OCI-LY7 (cell line): Measurements from ENCODE around the gene C22orf23. TPM values are rescaled to one million over a fixed set of nuclear protein-coding genes. Genes with fewer than 3 reads are reported as not detected.

ENCODE experiments used
- BruUV-seq: library from RNA; stranded (reverse); fragments of 400-500 nt; replicated peaks from 2 replicates; lab custom pipeline; 2021; lab: Mats Ljungman, UMichigan
- CTCF ChIA-PET: fragments of 300-600 bp; sonication (Branson Sonifier 250); formaldehyde crosslinking; loops from one replicate; lab custom pipeline; 2022; ENCODE audit warnings: antibody characterized with exemption; ENCODE audit not compliant: unreplicated experiment; lab: Charles Lee
- POLR2A ChIA-PET: fragments of 300-600 bp; sonication (Branson Sonifier 250); formaldehyde crosslinking; loops from one replicate; lab custom pipeline; 2022; ENCODE audit warnings: antibody characterized with exemption; lab: Charles Lee
- DNase-seq: peaks from one replicate; pipeline ENCODE4 v3.0.0-alpha.2; 2015; ENCODE audit warnings: low spot score
- H2AFZ ChIP-seq: fragments of 200-600 bp; sonication (generic), shearing (Covaris generic); 2 replicates; pipeline ENCODE4 v1.6.1; 2014; ENCODE audit warnings: mild to moderate bottlenecking, antibody characterized with exemption, low read length, moderate library complexity
- H3K27ac ChIP-seq: fragments of 200-600 bp; sonication (generic); 2 replicates; pipeline ENCODE4 v1.5.1; 2014; ENCODE audit warnings: mixed run types, low read depth, mild to moderate bottlenecking, moderate library complexity, low read length, inconsistent platforms; ENCODE audit not compliant: poor library complexity, severe bottlenecking
- H3K36me3 ChIP-seq: fragments of 200-600 bp; sonication (generic); 2 replicates; pipeline ENCODE4 v1.6.1; 2014; ENCODE audit warnings: mild to moderate bottlenecking, antibody characterized with exemption, low read length, moderate library complexity, mixed read lengths; ENCODE audit not compliant: insufficient read depth
- H3K4me1 ChIP-seq: fragments of 200-600 bp; sonication (generic); 2 replicates; pipeline ENCODE4 v1.5.1; 2014; ENCODE audit warnings: mild to moderate bottlenecking, low read length; ENCODE audit not compliant: insufficient read depth, poor library complexity, severe bottlenecking
- H3K4me2 ChIP-seq: fragments of 200-600 bp; sonication (generic); 2 replicates; pipeline ENCODE4 v1.6.1; 2014; ENCODE audit warnings: mild to moderate bottlenecking, low read length
- H3K4me3 ChIP-seq: fragments of 200-600 bp; sonication (generic); 2 replicates; pipeline ENCODE4 v1.5.1; 2014; ENCODE audit warnings: mild to moderate bottlenecking, low read depth, low read length; ENCODE audit not compliant: poor library complexity, severe bottlenecking
- H3K79me2 ChIP-seq: fragments of 200-600 bp; sonication (generic); 2 replicates; pipeline ENCODE4 v1.6.1; 2016; ENCODE audit warnings: low read depth, mild to moderate bottlenecking, low read length, moderate library complexity, mixed read lengths; ENCODE audit not compliant: insufficient read depth
- H3K9me2 ChIP-seq: fragments of 200-600 bp; sonication (generic); 2 replicates; pipeline ENCODE4 v1.6.1; 2016; ENCODE audit warnings: mild to moderate bottlenecking, low read length, mixed read lengths; ENCODE audit not compliant: insufficient read depth
- H3K9me3 ChIP-seq: fragments of 200-600 bp; sonication (generic); 2 replicates; pipeline ENCODE4 v1.6.1; 2014; ENCODE audit warnings: mild to moderate bottlenecking, mixed run types, low read length, mixed read lengths
- H4K20me1 ChIP-seq: fragments of 200-600 bp; sonication (generic); 2 replicates; pipeline ENCODE4 v1.6.1; 2014; ENCODE audit warnings: mild to moderate bottlenecking, antibody characterized with exemption, low read length, moderate library complexity, mixed read lengths; ENCODE audit not compliant: insufficient read depth
- EZH2phosphoT487 ChIP-seq: fragments of 200-600 bp; sonication (generic); IDR thresholded peaks from 2 replicates; pipeline ENCODE4 v1.6.1; 2018; ENCODE audit warnings: low read depth, borderline replicate concordance, mild to moderate bottlenecking, mixed run types, antibody characterized with exemption, low read length, moderate library complexity, mixed read lengths
- intact Hi-C: fragments of 100-400 bp; cut with micrococcal nuclease; formaldehyde crosslinking; loops from one replicate; pipeline ENCODE4 v1.10.0; 2022; ENCODE audit not compliant: unreplicated experiment
- total RNA-seq, 2 experiments: library from RNA; depleted of rRNA in 1 of 2; stranded (reverse); fragments of >200 nt in 1 of 2; shearing (Covaris generic) in 1 of 2; gene quantifications; 2 replicates each; pipeline ENCODE4 v1.2.3, GENCODE V29; 2014 to 2022
- TF ChIP-seq, protein P1 (sequence below): fragments of 200-600 bp; sonication (generic); conservative IDR thresholded peaks from 2 replicates; pipeline ENCODE4 v1.5.1; 2014; ENCODE audit warnings: mild to moderate bottlenecking, antibody characterized with exemption, low read length, moderate library complexity, mixed read lengths

The C22orf23 gene
- total RNA-seq, 2 experiments from 2014 or later: 0.57 to 1.2 TPM

- no peaks in the 10 kb centered on the region for H3K79me2 ChIP-seq
- H2AFZ ChIP-seq: no peak overlapping the region
- no peak overlapping the region for H3K27ac ChIP-seq
- no peaks in the 10 kb centered on the region for H3K9me2 ChIP-seq
- CTCF ChIA-PET: no interaction called here
- TF ChIP-seq, protein P1, sequence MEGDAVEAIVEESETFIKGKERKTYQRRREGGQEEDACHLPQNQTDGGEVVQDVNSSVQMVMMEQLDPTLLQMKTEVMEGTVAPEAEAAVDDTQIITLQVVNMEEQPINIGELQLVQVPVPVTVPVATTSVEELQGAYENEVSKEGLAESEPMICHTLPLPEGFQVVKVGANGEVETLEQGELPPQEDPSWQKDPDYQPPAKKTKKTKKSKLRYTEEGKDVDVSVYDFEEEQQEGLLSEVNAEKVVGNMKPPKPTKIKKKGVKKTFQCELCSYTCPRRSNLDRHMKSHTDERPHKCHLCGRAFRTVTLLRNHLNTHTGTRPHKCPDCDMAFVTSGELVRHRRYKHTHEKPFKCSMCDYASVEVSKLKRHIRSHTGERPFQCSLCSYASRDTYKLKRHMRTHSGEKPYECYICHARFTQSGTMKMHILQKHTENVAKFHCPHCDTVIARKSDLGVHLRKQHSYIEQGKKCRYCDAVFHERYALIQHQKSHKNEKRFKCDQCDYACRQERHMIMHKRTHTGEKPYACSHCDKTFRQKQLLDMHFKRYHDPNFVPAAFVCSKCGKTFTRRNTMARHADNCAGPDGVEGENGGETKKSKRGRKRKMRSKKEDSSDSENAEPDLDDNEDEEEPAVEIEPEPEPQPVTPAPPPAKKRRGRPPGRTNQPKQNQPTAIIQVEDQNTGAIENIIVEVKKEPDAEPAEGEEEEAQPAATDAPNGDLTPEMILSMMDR: no peak
- no peak overlapping the region for H3K4me2 ChIP-seq
- POLR2A ChIA-PET: interaction anchor here (0.7 kb wide), 1 partner anchor 113 kb away, joined by 3 read pairs; no protein-coding TSS in a partner anchor
- H3K36me3 ChIP-seq: no peaks in the 10 kb centered on the region
- intact Hi-C loops: no loop called here
- H3K4me1 ChIP-seq: no peaks in the 10 kb centered on the region
- no peaks in the 10 kb centered on the region for H4K20me1 ChIP-seq
- DNase-seq: no peak
- H3K9me3 ChIP-seq: no peaks in the 10 kb centered on the region
- H3K4me3 ChIP-seq: no peak overlapping the region
- no TSS peak for BruUV-seq
These were observed 36.9 kb upstream of the C22orf23 start for GRCh38 chr22:37990301-37990700.

DNA sequence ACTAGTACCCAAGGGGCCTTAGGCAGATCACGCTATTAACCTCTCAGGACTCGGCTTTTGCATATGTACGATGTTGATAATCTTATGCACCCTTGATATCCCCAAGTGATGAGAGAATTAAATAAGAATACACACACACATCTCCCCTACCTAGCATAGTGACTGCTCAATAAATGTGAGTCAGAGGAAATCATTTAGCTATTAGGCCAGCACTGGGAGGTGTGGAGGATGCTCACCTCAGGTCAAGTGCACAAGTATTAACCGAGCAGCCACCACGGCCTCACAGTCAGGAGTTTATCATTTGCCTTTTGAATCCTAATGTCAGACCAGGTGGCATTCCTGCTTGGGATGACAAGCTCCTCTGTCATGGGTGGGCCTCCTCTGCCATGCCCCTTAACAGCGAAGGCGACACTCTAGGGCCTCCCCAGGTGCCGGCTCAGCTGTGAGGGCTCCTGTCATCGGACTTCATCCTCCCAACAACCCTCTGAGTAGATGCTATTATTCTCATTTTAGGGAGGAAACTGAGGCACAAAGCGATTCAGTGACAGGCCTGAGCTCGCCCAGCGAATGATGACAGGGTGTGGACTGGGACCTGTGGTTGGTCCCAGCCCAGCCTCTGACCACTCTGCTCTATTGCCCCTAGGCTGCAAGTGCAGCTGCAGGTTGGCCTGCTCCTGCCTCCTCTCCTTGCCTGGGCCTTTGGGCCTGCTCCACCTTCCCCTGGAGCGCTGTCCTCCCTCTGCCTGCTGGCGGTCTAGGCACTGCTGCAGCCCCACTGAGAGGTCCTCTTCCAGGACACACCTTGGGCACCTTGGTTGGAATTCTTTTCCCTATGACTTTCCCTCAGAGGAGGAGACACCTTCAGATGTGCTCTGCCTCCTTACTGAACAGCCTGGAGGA is 36.0 kb upstream of the C22orf23 start:
- CTCF ChIA-PET: no interaction called here
- no peak for DNase-seq

DNA sequence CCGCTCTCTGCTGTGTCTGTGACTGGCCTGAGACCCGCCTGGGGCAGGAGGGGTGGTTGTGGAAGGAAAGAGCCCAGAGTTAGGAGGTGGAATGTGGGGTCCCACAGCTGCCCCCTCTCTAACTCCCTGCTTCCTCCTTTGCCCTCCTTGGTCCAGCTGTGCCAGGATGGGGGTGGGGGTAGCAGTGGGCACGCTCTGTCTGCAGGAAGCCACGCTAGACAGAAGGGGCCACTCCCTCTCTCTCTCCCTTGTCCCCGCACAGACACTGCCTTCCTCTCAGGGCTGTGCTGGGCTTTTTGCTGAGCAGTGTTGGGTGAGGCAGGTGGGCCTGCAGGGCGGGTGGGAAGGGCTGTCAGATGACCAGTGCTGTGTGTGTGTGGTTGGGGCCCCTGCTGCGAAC is 33.0 kb upstream of the C22orf23 start:
- no TSS peak for BruUV-seq

More for the DNA sequence above, 36.0 kb upstream of the C22orf23 start:
- Histone ChIP-seq H3K36me3 (no peaks in the 10 kb centered on the region), H4K20me1 (no peaks in the 10 kb centered on the region), H3K9me2 (no peaks in the 10 kb centered on the region), H3K9me3 (no peaks in the 10 kb centered on the region), H3K79me2 (no peaks in the 10 kb centered on the region), H3K4me2 (no peak overlapping the region), H3K4me1 (no peaks in the 10 kb centered on the region), H3K4me3 (no peak overlapping the region), H2AFZ (no peak overlapping the region), H3K27ac (no peak overlapping the region)
- no peak for TF ChIP-seq EZH2phosphoT487
- TF ChIP-seq, protein P1: no peak
- POLR2A ChIA-PET: no interaction called here
- no TSS peak for BruUV-seq
- intact Hi-C loops: no loop called here

More for the DNA sequence above, 33.0 kb upstream of the C22orf23 start:
- Histone ChIP-seq H3K27ac (no peak overlapping the region), H2AFZ (no peak overlapping the region), H3K9me3 (no peaks in the 10 kb centered on the region), H3K9me2 (no peaks in the 10 kb centered on the region), H3K4me2 (no peak overlapping the region), H3K4me1 (no peaks in the 10 kb centered on the region), H3K4me3 (no peak overlapping the region), H3K36me3 (no peaks in the 10 kb centered on the region), H3K79me2 (no peaks in the 10 kb centered on the region), H4K20me1 (no peaks in the 10 kb centered on the region)
- ChIA-PET CTCF (no interaction called here), POLR2A (no interaction called here)
- DNase-seq: no peak
- intact Hi-C loops: no loop called here
- no peak for TF ChIP-seq EZH2phosphoT487
- TF ChIP-seq, protein P1: no peak
